ENCODE results near the gene PSMD5. TPM values are rescaled to one million over a fixed set of nuclear protein-coding genes. Genes with fewer than 3 reads are reported as not detected.

Gene PSMD5
- total and polyA plus RNA-seq, 9 of the 15 experiments (the other 6 are each of a cell fraction or from before 2014, with no cell fraction given) = 46.4 to 148 (median 76.3) TPM

DNA sequence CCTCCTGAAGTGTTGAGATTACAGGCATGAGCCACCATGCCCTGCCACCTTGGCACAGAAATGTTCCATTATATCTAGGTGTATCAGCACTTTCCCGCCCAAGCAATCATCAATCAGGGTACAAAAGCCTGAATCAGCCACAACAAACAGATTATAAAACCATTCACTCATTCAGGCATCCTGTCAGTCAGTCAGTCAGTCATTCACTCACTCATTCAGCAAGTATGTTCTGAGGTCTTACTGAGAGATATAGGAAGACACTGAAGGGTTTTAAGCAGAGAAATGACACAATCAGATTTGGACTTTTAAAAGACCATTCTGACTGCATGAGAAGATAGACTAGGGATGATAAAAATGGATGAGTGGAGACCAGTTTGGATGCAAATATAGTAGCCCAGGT is 13.1 kb downstream of the PSMD5 start:
- ChIA-PET CTCF (ENCODE audit: low intra/inter-chr PET ratio) (no interaction called here), POLR2A (interaction anchor here (0.6 to 2.5 kb wide), 4 partner anchors 8 to 37 kb away, joined by 4 to 11 read pairs (median 6); partner anchors contain the start of gene FBXW2)
- H3K9me1 ChIP-seq (ENCODE audit: control insufficient read depth, insufficient read depth, low read length) = no peaks in the 10 kb centered on the region
- no peaks in the 10 kb centered on the region for H3K9me3 ChIP-seq (replicated peaks; ENCODE audit: control insufficient read depth, insufficient read depth, low read depth, low read length)
- H3K4me2 ChIP-seq (ENCODE audit: insufficient read depth, low read length) = no peak overlapping the region
- H3K79me2 ChIP-seq (ENCODE audit: control insufficient read depth, insufficient read depth, low read length) = peaks cover 6% of the 10 kb centered on the region; the same call in 1 of the 3 replicates
- no peak for TF ChIP-seq NR4A1 (CRISPR knock-in tag; IDR thresholded peaks at IDR 0.05)
- no peak for TF ChIP-seq NR4A1 (tag; IDR thresholded peaks at IDR 0.05)
- TF ChIP-seq, protein P1, sequence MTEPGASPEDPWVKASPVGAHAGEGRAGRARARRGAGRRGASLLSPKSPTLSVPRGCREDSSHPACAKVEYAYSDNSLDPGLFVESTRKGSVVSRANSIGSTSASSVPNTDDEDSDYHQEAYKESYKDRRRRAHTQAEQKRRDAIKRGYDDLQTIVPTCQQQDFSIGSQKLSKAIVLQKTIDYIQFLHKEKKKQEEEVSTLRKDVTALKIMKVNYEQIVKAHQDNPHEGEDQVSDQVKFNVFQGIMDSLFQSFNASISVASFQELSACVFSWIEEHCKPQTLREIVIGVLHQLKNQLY (CRISPR knock-in tag; conservative IDR thresholded peaks at IDR 0.05) = 0 out of 4 replicates have a peak, but pooled peaks of 1 of the 2 experiments have one; percentile 8
- TF ChIP-seq ZFP36 (IDR thresholded peaks at IDR 0.05; ENCODE audit: low read depth, low read length, partially characterized antibody) = no peak
- no peaks in the 10 kb centered on the region for H4K20me1 ChIP-seq (replicated peaks; ENCODE audit: control insufficient read depth, insufficient read depth, low read length)
- H3K27ac ChIP-seq (ENCODE audit: extremely low read depth, low read depth, low read length) = no peak overlapping the region
- H2AFZ ChIP-seq (ENCODE audit: low read depth, low read length) = no peak overlapping the region
- H3K4me1 ChIP-seq (replicated peaks in 1 of 2; ENCODE audit: control insufficient read depth in 2 of 2, insufficient read depth in 2 of 2, low read length in 2 of 2) = no peaks in the 10 kb centered on the region
- H3K4me3 ChIP-seq = no peak overlapping the region
- intact Hi-C loops (cut with micrococcal nuclease) (loop anchor here (5.0 kb wide), 1 partner anchor 68 kb away; no protein-coding TSS in a partner anchor), in situ Hi-C loops (cut with MboI) (no loop called here)
- no peak for ATAC-seq
- H3K27me3 ChIP-seq (ENCODE audit: control insufficient read depth in 2 of 2, insufficient read depth in 2 of 2, low read length in 2 of 2) = no peaks in the 10 kb centered on the region
- no peak overlapping the region for H3K9ac ChIP-seq (ENCODE audit: insufficient read depth in 1 of 2, low read depth in 2 of 2, low read length in 2 of 2)
- 87% methylated on average over 1 of the region's 1 CpG for WGBS (ENCODE audit: insufficient coverage, low coverage, missing lambda C conversion rate)
- no TSS peak for BruUV-seq (replicated peaks)
- DNase-seq (ENCODE audit: extremely low read depth in 1 of 4, low spot score in 3 of 4) = no peak
- FAIRE-seq = no peak
- peaks cover 88% of the 10 kb centered on the region for H3K36me3 ChIP-seq (ENCODE audit: control insufficient read depth, insufficient read depth, low read length)

DNA sequence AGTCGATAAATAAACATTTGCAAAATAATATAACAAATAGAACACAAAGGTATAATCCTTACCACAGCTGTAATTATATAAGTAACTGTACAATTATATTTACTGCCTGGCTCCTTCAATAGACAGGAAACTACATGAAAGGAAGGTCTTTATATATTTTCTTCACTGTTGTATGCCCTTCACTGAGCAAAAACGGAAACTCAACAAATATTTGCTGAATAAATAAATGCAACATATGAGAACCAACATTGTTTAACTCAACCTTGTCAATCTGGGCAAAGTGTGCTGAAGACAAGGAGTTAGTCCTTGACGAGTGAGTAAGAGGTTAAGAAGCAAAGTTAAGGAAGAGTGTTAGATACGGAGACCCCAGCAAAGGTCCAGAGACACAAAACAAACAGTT is 22.6 kb downstream of the PSMD5 start:
- BruUV-seq (replicated peaks) = no TSS peak
- H3K4me1 ChIP-seq (replicated peaks in 1 of 2; ENCODE audit: control insufficient read depth in 2 of 2, insufficient read depth in 2 of 2, low read length in 2 of 2) = no peaks in the 10 kb centered on the region
- 88% methylated on average over 4 of the region's 4 CpGs for WGBS (ENCODE audit: insufficient coverage, low coverage, missing lambda C conversion rate)
- in situ Hi-C loops (cut with MboI) = no loop called here
- H3K9me1 ChIP-seq (ENCODE audit: control insufficient read depth, insufficient read depth, low read length) = no peaks in the 10 kb centered on the region
- H3K27me3 ChIP-seq (ENCODE audit: control insufficient read depth in 2 of 2, insufficient read depth in 2 of 2, low read length in 2 of 2) = no peaks in the 10 kb centered on the region
- no peak overlapping the region for H3K27ac ChIP-seq (ENCODE audit: extremely low read depth, low read depth, low read length)
- H3K4me2 ChIP-seq (ENCODE audit: insufficient read depth, low read length) = no peak overlapping the region
- ChIA-PET POLR2A (interaction anchor here (0.9 to 3.4 kb wide), 2 partner anchors 8 kb away, joined by 4 to 23 read pairs; no protein-coding TSS in a partner anchor), CTCF (ENCODE audit: low intra/inter-chr PET ratio) (no interaction called here)
- peaks cover 96% of the 10 kb centered on the region for H3K36me3 ChIP-seq (ENCODE audit: control insufficient read depth, insufficient read depth, low read length)
- ATAC-seq = no peak
- FAIRE-seq = no peak
- no peak for DNase-seq (ENCODE audit: extremely low read depth in 1 of 4, low spot score in 3 of 4)
- no peak overlapping the region for H2AFZ ChIP-seq (ENCODE audit: low read depth, low read length)
- H3K9ac ChIP-seq (ENCODE audit: insufficient read depth in 1 of 2, low read depth in 2 of 2, low read length in 2 of 2) = no peak overlapping the region
- intact Hi-C loops (cut with micrococcal nuclease) = no loop called here
- H3K79me2 ChIP-seq (ENCODE audit: control insufficient read depth, insufficient read depth, low read length) = no peaks in the 10 kb centered on the region
- no peak overlapping the region for H3K4me3 ChIP-seq
- no peaks in the 10 kb centered on the region for H4K20me1 ChIP-seq (replicated peaks; ENCODE audit: control insufficient read depth, insufficient read depth, low read length)
- H3K9me3 ChIP-seq (replicated peaks; ENCODE audit: control insufficient read depth, insufficient read depth, low read depth, low read length) = no peaks in the 10 kb centered on the region
- TF ChIP-seq FOXJ2 (tag; IDR thresholded peaks at IDR 0.05) = no peak
- no peak for TF ChIP-seq SP1 (CRISPR knock-in tag; IDR thresholded peaks at IDR 0.05)
- no peak for TF ChIP-seq FOXA3 (CRISPR knock-in tag; conservative IDR thresholded peaks at IDR 0.05 in 1 of 2, IDR thresholded peaks at IDR 0.05 in 1 of 2)
- TF ChIP-seq CAMTA2 (CRISPR knock-in tag; conservative IDR thresholded peaks at IDR 0.05) = no peak
- TF ChIP-seq E2F3 (CRISPR knock-in tag; IDR thresholded peaks at IDR 0.05) = no peak
- no peak for TF ChIP-seq FOXK1 (CRISPR knock-in tag; IDR thresholded peaks at IDR 0.05; ENCODE audit: borderline replicate concordance)
- no peak for TF ChIP-seq ZEB2 (IDR thresholded peaks at IDR 0.05)
- no peak for TF ChIP-seq PHF8 (IDR thresholded peaks at IDR 0.05; ENCODE audit: borderline replicate concordance, low read length)
- TF ChIP-seq CCNT2 (IDR thresholded peaks at IDR 0.05; ENCODE audit: borderline replicate concordance, extremely low read depth, insufficient read length, low read depth, low read length) = no peak
- TF ChIP-seq, protein P2, sequence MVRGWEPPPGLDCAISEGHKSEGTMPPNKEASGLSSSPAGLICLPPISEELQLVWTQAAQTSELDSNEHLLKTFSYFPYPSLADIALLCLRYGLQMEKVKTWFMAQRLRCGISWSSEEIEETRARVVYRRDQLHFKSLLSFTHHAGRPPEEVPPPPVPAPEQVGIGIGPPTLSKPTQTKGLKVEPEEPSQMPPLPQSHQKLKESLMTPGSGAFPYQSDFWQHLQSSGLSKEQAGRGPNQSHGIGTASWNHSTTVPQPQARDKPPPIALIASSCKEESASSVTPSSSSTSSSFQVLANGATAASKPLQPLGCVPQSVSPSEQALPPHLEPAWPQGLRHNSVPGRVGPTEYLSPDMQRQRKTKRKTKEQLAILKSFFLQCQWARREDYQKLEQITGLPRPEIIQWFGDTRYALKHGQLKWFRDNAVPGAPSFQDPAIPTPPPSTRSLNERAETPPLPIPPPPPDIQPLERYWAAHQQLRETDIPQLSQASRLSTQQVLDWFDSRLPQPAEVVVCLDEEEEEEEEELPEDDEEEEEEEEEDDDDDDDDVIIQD (CRISPR knock-in tag; IDR thresholded peaks at IDR 0.05) = no peak
- TF ChIP-seq RBM14 (IDR thresholded peaks at IDR 0.05; ENCODE audit: borderline replicate concordance, insufficient read depth, low read depth, low read length) = no peak
